ENCODE measurements around the gene KRCC1.
"Not testable (repeated sequence)": the region's sequence is repeated elsewhere in the genome, so short reads cannot be mapped to it uniquely, and the experiment has no call there.

Gene KRCC1

GRCh38 chr2:88000474-88000873 lies 55.1 kb downstream of the KRCC1 start:
- DNase-seq (ENCODE audit: low spot score): not testable (repeated sequence)

- DNase-seq (ENCODE audit: low spot score): no peak
Observed at GRCh38 chr2:87996570-87996969, 59.0 kb downstream of the KRCC1 start.

GRCh38 chr2:87995756-87996155 lies 59.8 kb downstream of the KRCC1 start:
- DNase-seq (ENCODE audit: low spot score): no peak

DNA sequence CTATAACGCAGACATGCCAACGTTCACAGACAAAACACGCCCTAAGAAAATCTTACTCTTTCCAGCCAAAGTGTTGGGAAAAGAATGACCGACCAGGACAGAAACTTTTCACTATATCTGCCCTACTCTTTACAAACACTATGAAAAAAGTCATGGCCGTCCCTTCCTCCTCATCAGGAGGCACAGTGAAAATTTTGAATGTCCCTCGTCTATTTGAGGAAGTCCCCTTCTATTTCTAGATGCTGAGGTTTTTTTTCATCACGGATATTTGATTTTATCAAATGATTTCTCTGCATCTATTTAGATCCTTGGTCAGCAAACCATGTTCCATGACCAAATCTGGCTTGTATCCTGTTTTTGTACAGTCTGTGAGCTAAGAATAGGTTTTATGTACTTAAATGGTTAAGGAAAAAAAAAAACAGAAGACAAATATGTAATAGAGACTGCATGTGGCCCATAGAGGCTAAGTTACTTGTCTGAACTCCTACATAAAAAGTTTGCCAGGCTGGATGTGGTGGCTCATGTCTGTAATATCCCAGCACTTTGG lies 61.2 kb downstream of the KRCC1 start:
- not testable (repeated sequence) for DNase-seq (ENCODE audit: low spot score)

DNA sequence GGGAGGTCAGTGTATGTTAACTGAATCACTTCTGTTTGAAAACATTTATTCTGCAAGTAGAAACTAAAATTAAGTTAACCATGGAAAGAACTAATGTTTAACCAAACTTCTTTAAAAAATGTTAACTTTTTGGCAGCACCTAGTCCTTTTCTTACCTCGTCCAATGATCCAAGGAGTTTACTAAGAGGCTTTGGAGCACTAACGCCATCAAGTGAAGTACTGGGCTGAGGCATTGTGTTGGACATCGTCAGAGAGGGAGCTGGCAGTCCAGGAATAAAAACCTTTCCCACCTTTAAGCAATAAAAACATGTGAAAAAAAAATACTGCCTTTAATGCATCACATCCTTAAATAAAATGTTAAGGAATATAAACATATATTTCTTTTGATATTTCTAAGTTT lies 63.0 kb downstream of the KRCC1 start:
- not testable (repeated sequence) for DNase-seq (ENCODE audit: low spot score)

DNA sequence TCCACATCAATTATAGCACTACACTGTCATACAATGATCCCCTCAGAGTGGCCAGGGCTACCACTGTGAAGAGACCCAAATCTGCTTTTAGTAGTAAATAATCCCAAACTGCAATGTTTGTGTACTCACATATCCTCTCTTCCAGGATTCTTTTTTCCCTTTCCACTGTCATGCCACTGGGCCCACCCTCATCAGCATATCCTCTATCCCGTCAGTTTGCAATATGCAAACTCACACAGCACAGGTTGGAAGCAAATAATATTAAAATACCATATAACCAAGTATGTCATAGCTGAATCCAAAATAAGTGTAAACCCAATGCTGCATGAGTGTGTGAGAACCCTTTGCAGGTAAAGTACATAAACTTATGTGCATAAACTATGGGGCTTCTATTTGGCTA lies 68.1 kb downstream of the KRCC1 start:
- DNase-seq (ENCODE audit: low spot score): not testable (repeated sequence)

DNA sequence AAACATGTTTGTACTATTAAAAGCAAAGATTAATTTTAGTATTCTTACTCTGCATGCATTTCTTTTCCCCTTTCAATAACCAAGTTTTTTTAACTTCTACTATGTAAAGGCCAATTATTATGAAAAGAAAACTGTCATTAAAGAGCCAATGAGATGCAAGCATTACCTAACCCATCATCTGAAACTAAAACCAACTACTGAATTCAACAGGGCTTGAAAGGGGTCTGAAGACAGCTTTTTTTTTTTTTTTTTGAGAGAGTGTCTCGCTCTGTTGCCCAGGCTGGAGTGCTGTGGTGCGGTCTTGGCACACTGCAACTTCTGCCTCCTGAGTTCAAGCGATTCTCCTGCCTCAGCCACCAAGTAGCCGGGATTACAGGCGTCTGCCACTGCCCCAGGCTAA lies 69.7 kb downstream of the KRCC1 start:
- not testable (repeated sequence) for DNase-seq (ENCODE audit: low spot score)

DNA sequence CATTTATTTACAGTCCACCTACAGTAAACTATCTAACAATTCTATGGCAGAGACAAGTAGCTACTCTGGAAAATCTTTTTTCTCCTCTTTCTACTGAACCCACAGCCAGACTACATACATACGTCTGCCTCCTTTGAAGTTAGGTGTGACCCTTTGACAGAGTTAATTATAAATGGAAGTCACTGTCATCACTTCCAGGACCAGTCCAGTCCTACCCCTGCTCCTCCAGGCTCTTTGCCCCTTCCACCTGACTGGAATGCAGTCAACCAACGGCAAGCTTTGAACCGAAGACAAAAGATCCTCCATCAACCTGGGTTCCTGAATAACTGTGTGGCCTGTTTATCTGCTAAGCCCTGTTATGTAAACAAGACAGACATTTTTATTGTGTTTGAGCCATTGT lies 74.4 kb downstream of the KRCC1 start:
- DNase-seq (ENCODE audit: low spot score): not testable (repeated sequence)

Data from LoVo (cell line).